T1000 (cell line): Measurements from ENCODE around the gene PXMP2.

Source experiments
- DNase-seq: peaks from one replicate; lab custom pipeline; 2025; ENCODE audit warnings: mixed read lengths; lab: John Stamatoyannopoulos, UW

PXMP2 gene

DNA sequence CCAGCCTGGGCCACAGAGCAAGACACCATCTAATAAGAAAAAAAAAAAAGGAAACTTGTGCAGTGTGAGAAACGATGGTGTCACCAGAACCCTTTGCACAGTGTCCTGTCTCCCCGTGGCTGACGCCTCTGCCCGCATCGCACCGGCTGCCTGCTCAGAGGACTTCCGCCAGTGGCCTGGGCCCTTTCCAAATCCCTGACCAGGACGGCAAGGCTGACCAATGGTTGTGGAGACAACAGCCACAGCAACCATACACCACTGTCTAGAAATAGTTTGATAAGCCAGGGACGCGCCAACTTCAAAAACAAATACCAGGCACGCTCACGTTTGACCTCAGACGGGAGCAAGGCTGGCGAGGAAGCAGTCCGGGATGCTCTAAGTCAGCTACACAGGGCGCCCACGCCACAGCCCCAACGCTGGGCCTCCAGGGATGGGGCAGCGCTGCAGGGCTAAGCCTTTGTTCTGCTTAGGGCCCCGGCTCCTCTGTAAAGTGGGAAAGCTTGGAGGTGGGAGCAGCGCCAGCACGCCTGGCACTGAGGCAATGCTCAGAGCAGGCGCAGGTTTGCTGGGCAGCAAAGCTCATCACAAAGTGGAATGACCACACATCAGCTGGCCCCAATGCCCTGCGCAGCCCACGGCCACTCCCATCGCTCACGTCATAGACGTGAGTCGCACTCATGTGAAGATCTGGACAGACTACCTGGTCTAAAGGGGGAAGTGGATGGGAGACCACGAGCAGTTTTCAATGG is 35.8 kb downstream of the PXMP2 start:
- no peak for DNase-seq

DNA sequence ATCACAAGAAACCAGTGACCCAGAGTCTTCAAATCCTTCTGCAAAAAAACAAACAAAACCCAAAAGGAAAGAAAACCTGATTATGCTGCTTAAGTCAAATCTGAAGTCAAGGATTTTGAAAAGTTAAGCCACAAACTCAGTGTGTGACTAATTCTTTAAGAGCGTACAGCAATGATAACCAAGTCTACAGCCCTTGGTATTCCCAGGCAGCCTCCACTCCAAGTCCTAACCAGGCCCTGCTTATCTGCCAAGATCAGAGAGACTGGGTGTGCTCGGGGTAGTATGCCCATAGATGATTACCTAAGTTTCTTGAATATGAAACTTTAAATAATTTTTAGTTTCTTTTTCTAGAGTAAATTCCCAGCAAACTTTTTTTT is 36.4 kb downstream of the PXMP2 start:
- no peak for DNase-seq

DNA sequence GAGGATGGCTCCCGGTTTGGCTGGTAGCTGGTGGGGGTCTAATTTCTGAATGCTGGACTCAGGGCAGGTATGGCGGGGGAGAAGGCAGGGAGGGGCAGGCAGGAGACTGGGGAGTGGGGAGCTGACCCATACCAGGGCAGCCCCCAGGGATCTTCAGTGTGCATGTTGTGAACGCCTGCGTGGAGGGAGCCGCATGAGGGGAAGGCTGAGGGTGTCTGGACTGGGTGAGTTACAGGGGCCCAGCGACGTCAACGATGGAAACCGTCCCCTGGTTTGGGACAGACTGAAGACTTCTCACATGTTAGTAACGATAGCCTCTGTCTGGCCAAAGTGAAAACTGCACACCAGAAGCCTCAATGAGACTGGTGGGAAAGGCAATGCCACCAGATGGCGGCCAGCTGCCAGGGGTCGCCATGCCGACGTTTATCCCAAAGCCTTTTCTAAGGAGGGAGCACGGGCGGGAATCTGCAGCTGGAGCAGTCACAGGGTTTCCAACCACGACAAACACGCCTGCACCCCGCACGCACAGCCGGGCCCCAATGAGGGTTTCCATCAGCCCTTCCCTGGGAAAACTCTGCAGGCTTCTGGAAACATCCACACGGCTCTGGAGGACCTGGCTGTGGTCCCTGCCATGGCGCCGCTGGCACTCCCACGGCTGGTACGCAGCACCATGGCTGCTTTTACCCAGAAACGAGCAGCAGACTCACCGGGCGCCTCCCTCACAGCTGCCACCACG is 37.3 kb downstream of the PXMP2 start:
- DNase-seq = no peak

DNA sequence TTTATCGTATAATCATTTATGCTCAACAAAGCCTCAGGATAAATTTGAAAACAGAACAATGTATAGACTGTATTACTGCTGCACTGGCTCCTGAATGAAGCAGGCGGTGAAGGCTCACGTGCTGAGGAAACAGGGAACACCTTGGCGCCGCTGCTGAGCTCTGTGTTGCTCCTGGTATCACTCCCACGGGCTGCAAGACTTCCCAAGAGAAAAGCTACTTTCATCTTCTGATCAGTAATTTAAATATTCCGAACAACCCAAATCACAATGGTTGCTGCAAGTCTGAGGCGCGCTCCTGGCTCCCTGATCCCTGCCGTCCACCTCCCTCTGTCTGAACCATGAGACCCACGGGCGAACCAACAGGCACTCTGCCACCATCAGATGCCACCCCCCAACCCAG is 39.0 kb downstream of the PXMP2 start:
- DNase-seq = no peak

DNA sequence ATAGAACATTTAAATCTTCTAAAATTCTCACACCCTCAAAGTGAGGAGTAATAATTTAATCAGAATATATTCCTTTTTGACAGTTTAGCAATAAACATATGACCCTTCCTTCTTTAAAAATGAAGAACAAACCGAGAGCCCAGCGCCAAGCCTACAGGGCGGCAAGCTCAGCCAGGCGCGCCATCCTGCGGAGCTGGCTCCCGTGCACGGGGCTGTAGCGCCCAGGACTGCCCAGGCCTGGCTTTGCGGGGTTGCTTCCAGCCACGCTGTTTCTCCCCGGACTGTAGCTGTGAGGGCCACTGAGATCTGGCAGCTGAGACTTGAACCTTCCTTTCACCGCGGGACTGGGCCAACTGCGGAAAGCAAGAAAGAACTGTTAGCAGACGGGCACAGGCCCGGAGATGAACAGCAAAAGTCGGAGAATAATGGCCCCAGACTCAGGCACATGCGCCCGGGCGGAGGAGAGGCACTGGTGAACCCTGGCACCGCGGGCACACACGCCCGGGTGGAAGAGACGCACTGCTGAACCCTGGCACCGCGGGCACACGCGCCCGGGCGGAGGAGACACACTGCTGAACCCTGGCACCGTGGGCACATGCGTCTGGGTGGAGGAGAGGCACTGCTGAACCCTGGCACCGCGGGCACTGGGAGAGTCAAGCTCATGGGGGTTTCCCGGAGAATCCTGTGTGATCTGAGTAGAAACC is 39.9 kb downstream of the PXMP2 start:
- no peak for DNase-seq

DNA sequence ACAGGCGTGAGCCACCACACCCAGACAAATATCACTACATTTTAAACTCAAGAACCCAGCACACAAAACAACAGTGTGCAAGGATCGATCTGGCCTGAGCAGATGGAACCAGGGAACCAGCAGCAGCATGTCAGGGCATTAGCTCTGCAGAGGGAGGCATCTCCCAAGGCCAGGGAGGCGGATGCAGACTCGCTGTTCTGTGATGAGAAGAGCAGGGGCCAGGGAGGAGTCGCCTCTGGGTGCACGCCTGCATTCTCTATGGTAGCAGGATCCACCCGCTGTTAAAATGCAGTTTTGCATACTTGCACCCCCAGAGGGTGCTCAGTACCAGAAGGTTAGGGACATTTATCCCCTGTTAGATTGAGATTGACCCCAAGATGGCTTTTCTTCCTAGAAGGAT is 41.1 kb downstream of the PXMP2 start:
- DNase-seq = no peak

DNA sequence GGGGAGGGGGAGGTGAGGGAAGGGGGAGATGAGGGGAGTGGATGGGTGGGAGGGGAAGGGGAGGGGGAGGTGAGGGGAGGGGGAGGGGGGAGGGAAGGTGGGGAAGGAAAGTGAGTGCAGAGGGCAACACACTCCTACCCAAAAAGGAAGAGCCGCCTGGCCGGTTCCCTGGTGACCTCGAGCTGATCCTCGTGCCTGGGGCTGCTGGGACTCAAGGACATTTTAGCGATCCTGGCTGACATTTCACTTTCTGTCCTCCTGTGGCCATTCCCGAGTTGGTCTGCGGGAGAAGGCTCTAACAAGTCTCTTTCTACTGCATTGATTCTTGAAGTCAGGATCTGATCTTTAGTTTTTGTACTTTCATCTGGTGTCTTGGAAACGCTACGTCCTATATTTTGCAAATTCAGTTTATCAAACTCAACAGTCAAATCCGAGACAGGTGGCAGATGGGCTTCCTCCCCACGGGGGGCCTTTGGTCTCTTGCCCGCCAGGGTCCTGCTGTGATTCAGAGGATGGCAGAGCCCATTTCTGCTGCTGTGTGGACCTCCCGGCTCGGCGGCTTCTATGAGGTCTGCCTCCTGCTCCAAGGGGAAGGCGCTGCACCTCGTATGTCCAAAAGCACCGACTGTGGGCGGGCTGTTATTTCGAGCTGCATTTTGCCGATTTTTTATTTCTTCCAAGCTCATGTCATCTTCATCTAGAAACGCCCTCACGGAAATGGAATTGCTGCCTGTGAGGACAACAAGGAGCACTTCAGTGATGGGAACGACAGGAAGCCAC is 42.3 kb downstream of the PXMP2 start:
- no peak for DNase-seq

DNA sequence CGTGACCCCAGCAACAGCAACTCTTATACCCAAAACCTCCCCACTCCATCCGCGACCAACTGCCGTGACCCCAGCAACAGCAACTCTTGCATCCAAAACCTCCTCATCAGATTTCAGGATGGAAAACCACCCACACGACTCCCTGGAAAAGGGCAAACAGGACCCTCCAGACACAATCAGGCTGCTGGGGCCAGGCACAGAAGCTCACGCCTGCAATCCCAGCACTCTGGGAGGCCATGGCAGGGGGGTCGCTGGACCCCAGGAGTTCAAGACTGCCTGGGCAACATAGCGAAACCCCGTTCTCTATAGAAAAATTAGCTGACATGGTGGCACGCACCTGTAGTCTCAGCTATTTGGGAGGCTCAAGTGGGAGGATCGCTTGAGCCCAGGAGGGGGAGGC is 43.0 kb downstream of the PXMP2 start:
- DNase-seq = no peak

DNA sequence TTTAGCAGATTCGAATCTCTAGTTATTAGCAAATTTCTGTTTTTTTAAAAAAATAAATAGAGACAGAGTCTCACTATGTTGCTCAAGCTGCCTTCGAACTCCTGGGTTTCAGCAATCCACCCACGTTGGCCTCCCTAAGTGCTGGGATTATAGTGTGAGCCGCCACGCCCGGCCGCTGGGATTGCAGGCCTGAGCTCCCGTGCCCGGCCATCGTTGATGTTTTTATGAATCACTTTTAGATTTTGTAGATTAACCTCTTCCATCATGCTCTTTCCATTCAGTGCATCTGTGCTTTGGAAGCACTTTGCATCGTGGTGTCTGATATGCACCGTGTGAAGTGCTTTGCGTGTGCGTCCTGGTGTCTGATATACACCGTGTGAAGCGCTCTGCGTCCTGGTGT is 44.2 kb downstream of the PXMP2 start:
- no peak for DNase-seq

DNA sequence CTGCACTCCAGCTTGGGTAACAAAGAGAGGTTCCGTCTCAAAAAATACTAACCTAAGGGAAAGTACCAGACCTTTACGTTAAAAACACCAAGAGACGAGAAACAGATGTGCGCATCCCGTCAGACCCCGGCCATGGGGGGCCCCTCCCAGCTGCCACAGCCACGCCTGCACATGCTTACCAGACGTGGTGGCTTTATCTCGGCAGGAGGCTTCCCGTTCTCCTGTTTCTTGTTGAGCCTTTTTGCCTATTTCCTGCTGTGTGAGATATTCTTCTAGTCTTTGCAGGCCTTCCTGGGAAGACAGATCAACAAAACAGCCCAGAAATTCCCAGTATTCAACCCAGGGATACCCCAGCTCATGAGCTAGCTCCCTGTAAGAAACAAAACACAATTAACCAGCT is 46.8 kb downstream of the PXMP2 start:
- no peak for DNase-seq

DNA sequence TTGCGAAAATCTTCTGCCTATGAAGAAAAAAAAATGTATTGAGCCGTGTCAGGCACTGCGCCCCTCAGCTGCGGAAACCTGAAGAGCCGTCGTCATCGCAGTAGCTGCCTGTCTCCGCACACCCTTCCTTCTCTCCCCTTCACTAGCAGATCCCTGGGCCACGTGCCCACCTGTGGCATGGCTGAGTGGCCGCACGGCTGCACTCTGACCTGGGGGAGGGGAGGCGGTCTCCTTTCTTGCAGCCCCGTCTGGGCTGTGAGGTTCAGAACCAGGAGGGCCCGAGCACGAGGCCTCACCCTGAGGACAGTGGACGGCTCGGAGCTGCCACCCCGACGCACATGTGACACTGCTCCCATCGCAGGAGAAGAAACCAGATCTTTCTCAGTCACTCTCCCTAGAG is 48.1 kb downstream of the PXMP2 start:
- DNase-seq = no peak

DNA sequence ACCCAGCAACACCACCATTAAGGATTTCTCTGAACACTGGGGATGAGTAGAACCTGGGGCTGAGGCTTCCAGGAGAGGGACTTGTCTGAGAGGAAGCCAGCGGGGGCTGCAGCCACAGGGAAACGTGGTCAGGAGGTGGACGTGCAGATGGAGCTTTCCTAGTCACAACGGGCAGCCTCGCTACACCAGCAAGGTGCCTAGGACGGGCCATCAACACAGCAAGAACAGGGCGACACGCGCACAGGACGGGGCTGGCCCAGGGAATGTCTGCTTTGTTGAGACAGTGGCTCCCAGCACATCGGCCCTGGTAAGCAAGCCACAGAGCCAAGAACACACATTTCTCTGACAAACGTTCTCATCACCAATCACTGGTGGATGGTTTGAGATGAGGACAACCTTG is 49.0 kb downstream of the PXMP2 start:
- DNase-seq = no peak

DNA sequence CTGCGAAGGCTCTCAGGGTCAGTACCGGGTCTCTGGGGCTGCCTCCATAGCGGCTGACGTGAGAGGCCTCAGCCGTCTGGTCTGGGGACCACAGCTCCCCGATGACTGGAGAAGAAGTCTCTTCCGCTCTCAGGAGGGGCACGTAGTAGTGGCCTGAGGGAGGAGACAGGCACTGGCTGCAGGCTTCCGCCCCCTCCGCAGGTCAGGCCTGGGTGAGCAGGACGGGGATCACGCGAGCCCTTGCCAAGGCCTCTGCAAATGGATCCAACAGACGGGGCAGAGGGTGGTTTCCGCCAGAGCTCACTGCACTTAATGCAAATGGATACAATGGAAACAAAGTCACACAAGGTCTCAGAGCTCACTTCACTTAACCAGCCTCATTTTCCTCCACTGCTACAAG is 49.5 kb downstream of the PXMP2 start:
- DNase-seq = no peak

DNA sequence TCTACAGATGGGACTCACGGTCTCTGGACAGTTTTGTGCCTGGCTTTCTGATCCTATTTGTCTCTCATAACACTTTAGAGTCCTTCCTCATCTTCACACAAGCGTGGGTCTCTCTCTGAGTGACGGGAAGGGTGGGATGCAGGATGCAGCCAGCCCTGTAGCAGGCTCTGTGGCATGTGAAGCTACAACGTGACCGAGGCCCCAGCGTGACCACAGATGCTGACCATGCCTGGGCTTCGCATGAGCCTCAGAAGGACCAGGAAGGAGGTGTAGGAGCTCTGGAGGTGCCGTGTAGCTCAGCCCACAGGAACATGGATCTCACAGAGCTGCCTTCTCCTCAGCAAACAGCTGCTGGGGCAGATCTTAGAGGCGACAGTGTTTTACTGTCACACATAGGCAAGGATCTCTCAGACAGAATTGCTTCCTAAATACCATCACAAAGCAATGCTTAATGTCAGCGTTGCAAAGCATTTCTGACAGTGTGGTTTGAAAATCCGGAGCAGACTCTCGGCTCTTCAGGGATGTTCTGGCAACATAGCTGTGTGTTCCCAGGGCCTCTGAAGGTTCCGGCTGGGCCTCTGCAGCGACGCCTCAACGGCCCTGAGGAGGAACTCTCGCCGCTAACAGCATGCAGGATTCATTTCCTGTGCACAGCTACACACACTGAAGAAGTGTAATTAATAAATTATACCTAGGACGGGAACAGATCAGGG is 52.4 kb downstream of the PXMP2 start:
- DNase-seq = no peak

DNA sequence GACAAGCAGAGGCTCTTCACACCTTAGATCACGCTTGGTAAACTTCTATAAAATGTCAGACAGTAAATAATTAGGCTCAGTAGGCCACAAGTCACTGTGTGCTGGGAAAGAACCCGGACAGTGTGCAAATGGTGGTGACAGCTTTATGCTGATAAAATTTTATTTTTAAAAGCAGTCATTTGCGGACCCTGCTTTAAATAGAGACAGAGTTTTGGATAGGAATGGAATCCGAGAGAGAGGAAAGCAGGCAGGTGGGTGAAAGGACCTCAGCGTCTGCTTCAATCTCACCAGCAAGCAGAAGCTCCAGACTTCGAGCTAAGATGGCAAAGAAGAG is 52.9 kb downstream of the PXMP2 start:
- no peak for DNase-seq

DNA sequence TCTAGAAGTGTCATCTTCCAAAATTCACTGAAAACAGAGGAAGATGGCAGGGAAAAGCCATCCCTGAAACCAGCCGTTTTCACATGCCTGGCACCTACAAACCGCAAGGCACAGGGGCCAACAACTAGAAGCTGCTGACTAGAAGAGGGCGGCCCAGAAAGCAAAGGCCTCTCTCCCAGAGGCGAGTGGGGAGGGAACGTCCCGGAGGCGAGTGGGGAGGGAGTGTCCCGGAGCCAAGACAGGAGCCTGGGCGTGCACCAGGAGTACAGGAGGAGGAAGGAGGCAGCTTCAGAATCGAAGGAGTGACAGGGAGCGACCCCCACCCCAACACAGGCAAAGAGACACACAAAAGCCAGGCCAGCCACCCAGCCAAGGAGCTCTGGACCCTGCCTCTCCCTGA is 53.3 kb downstream of the PXMP2 start:
- no peak for DNase-seq

DNA sequence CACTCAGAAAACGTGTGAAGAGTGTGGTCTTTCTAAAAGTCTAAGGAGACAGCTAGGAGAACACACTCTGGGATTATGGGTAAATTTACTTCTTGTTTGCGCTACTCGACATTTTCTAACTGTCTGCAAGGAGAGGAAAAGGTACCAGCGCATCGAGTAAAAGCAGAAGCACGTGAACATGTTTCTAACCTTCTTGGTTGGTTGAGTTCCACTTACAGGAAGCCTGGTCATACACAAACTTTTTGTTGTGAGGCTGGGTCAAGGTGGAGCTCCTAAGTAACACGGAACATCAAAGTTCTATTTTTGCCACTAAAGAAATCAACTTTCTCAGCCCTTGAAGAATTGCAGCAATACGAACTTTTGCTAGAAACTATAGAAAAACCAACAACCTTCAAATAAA is 54.2 kb downstream of the PXMP2 start:
- no peak for DNase-seq

DNA sequence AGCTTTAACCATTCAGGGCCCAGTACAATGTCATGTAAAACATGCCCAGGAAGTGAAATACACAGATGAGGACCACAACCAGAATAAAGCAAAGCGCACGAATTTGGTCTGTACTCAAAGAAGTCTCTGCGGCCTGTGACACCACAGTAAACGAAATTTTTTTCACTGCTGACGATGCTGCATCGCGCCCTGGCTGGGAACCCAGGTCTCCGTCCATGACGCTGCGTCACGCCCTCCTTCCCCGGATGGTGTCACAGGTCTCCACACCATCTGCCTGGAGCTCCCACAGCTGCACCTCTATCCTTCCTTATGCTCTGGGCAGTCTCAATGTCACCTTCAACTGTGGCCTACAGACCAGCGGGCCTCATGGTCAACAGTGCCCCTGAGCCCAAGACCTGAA is 56.4 kb downstream of the PXMP2 start:
- no peak for DNase-seq

DNA sequence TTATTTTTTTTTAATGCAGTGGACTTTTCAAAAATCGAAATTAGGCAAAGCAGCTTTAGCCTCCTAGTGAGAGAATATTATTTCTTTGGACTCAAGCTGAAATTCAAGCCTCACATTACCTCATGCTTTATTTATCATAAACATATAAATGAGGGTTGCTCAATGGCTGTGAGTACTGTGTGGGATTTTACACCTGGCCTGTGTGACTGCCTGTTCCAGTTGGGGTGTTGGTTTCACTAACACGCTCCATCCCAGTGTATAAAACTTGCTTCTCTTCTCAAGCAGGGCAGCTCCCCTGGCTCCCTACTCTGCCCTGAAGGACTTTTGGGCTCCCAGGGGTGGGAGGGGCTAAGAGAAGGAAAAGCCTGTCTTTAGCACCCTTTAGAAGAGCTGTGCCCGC is 59.2 kb downstream of the PXMP2 start:
- DNase-seq = no peak

DNA sequence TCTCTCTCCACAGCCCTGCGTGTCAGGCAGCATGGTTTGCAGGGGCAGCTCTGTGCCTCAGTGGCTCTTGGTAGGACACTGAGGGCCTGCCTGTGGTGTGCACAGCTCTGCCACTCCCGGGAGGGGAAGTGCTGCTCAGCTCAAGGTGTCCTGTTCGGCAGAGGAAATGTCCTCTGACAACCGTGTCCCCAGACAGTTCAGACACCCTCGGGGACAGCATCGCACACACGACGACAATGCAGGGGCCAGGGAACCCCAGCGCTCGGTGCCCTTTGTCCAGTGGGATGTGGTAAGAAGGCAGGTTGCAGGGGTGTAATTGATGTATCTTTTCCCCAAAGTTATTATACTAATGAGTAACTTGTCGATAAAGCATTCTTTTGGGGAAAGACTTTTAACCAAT is 60.0 kb downstream of the PXMP2 start:
- no peak for DNase-seq

DNA sequence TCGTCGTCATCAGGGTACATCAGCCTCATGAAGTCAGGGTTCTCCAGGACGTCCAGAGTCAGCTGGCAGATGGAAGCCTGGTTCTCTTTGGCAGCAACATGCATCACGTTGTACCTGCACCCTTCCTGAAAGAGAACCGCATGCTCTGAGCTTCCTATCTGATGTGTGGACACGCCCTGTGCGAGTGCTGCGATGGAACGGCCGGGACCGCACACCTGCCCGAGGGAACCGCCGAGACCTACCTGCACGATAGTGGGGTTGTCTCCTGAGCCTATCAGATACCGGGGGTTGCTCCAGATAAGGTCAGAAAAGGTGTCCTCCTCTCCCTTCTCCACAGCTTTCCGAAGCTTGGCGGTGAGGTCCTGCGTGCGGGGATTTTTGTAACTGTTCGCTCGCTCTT is 60.5 kb downstream of the PXMP2 start:
- no peak for DNase-seq

DNA sequence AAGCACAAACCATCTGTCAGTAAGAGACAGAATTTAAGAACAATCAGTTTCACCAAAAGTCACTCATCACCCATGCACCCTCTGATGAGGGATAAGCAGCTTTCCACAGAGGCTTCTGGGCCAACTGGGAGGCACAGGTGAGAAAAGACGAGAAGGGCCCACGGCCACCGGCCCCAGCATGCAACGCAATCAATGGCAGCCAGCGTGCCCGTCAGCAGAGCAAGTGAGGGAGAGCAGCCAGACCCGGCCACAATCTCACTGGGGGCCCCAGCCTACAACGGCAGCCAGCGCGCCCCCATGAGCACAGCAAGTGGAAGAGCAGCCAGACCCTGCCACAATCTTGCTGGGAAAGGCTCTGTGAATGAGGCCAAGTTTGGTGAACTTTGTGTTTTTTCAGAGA is 60.9 kb downstream of the PXMP2 start:
- DNase-seq = no peak
